GM10266 (cell line): ENCODE results near the gene CALU.

Experiments
- DNase-seq: peaks from one replicate; pipeline ENCODE4 v3.0.0; 2012; ENCODE audit errors: extremely low spot score
- TF ChIP-seq, protein P1 (sequence below): IDR thresholded peaks from 2 replicates; pipeline ENCODE4 v1.5.1; 2012; ENCODE audit warnings: mild to moderate bottlenecking, low read depth; ENCODE audit not compliant: control insufficient read depth, insufficient read depth; ENCODE audit errors: missing control alignments

The CALU gene

DNA sequence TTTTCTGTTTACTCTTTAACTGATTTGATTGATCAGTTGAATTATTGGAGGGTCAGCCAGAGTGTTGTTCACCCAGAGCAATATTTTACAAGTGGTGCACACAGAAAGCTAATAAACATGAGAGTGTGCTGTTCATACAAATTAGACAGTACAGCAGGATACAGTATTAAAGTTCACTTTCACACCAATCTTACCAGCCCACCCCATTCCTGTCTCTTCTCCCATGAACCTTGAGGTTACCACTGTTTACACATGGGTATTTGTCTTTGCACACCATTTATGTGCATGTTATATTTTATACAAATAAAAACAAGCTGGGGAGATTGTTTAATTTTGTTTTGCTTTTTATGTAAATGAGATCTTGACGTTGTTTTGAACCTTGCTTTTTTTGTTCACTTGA, 6.5 kb downstream of the CALU start:
- DNase-seq = no peak
- TF ChIP-seq, protein P1, sequence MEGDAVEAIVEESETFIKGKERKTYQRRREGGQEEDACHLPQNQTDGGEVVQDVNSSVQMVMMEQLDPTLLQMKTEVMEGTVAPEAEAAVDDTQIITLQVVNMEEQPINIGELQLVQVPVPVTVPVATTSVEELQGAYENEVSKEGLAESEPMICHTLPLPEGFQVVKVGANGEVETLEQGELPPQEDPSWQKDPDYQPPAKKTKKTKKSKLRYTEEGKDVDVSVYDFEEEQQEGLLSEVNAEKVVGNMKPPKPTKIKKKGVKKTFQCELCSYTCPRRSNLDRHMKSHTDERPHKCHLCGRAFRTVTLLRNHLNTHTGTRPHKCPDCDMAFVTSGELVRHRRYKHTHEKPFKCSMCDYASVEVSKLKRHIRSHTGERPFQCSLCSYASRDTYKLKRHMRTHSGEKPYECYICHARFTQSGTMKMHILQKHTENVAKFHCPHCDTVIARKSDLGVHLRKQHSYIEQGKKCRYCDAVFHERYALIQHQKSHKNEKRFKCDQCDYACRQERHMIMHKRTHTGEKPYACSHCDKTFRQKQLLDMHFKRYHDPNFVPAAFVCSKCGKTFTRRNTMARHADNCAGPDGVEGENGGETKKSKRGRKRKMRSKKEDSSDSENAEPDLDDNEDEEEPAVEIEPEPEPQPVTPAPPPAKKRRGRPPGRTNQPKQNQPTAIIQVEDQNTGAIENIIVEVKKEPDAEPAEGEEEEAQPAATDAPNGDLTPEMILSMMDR = no peak

DNA sequence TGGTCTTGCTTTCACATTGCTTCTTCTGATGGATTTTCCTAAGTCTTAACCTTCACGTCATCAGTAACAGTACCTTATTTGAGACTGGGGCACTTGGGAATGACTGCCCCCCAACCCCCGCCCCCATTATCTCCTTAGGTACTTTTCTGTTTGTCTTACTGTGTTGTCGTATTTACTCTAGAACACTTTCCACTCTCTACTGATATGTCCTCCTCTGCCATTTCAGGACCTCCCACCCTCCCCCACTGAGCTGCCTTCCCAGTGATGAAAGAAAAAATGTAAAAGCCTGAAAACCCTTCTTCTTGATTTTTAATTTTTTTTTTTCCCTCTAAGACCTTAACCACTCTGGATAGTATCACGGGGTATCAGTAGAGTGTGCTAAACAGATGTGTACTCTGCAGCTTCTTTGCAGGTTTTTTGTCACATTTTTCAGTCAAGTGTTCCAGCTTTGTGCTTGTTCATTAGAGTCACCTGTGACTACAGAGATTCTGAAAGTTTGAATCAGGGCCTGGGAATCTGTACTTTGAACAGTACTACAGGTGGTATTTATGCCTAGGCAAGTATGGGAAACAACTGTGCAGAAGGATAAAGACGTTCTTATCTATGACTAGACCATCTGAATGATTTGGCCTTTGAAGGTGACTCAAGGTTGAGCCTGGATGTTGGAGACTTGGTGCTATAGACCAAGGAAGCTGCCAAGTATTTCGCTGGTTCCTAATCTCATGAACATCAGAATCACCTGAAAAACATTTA, 8.3 kb downstream of the CALU start:
- TF ChIP-seq, protein P1 = no peak
- no peak for DNase-seq

DNA sequence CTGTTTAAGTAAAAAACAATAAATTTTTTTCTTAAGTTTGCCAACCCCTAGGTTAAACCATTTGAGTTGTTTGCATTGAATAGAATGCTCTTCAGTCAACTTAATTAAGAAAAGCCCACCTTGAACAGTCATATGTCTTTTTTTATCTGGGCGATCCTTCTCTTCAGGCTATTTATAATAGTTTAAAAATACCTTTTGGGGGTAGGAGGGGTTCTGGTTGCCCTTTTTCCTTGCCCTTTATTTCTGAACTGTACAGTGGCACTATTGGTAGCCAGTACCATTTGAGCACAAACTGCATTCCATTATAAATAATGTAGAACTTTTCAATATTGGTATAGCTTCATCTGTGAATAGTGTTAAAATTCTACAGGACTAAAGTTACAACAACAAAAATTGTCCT, 13.1 kb downstream of the CALU start:
- DNase-seq = no peak
- TF ChIP-seq, protein P1 = no peak

DNA sequence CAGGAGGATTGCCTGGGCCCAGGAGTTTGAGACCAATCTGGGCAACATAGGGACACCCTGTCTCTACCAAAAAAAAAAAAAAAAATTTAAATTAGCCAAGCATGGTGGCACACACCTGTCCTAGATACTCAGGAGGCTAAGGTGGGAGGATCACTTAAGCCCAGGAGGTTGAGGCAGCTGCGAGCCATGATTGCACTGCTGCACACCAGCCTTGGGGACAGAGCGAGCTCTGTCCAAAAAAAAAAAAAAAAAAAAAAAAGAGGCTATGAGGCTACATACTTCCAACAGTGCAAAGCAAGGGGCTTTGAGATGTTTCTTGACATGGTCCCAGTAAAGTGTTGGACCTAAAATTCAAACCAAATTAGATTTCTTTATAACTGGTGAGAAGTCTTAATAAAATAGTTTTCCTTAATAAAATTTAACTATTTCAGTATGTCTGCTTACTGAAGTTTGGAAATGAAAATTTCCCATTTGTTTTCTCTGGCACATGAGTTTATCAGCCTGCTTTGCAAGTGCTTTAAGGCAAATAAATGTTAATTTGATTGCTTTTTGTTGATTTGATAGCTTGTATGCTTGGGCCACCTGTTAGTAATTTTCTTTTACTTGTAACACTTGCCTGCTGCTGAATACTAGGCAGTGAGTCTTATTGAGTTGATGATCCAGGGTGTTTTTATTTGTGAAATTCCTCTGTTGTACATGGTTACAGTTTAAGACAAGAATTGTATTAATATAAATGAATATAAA, 16.1 kb downstream of the CALU start:
- TF ChIP-seq, protein P1 = no peak
- DNase-seq = no peak

DNA sequence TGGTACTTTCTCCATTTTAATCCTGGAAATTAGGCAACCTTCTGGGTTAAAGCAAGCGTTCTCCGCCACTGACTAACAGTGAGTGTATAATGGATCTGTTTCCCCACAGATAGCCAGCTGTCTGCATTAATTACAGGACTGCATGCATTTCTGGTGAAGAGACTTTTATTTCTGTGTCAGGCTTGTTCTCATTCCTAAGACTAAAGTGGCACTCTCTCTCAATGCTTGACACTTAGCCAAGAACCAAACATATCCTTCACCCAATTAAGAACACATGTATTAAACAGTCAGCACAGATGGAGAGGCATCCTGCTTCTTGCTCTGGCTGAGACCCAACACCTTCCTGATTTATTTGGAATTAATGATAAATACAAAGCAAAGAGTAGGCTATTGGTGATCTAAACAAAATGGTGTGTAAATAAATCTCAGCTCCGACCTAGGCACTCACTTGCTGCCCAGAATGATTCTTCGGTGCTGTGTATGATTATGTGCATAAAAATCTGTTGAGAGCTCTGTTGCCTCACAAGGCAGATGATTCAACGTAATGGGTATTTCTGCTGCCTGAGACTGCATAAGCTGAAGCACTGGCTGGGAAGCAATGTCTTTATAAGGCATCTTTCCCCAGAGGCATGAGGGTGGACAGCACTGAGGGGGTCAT, 16.8 kb downstream of the CALU start:
- TF ChIP-seq, protein P1 = no peak
- no peak for DNase-seq

DNA sequence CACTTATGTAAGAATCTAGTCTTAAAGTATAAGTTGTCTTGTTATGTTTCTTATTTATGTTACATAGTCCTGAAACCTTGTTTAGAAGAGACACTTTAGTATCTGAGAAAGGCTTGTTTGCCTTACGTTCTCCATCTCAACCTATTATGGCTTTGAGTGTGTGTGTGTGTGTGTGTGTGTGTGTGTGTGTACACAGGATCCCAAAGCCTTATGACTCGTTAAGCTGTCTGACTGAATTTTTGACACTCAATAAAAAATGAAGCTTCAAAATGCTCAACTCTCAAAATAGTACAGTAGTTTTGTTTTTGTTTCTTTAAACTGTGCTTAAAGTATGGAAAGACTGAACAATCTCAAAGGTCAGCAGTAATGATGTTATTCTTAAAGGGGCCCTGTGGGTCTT, 18.0 kb downstream of the CALU start:
- TF ChIP-seq, protein P1 = no peak
- no peak for DNase-seq
